Psoas muscle (tissue), 8 donors: ENCODE measurements around the gene CENPX. TPM values are rescaled to one million over a fixed set of nuclear protein-coding genes. Genes with fewer than 3 reads are reported as not detected.

Experiments
- ATAC-seq, 4 donors: fragments of 200-7000 bp; cut with Tn5 transposase; one replicate each; pipeline ENCODE4 v1.9.1; 2020; ENCODE audit warnings: moderate library complexity in 3 of 4, mild to moderate bottlenecking in 2 of 4
- DNase-seq, 2 donors: peaks; one replicate each; pipeline ENCODE4 v3.0.0-alpha.2; 2020
- H3K27ac ChIP-seq: fragments of 200-600 bp; one replicate; pipeline ENCODE4 v1.8.0; 2022
- H3K27me3 ChIP-seq, 3 donors: fragments of 200-600 bp in 1 of 3; one replicate each; pipeline versions ENCODE4 v1.6.1 to v1.8.0; 2013 to 2022; ENCODE audit warnings: low read length in 2 of 3, mild to moderate bottlenecking in 2 of 3, moderate library complexity in 1 of 3; ENCODE audit not compliant: insufficient read depth in 3 of 3
- H3K36me3 ChIP-seq, 2 donors: fragments of 200-600 bp in 1 of 2; one replicate each; pipeline versions ENCODE4 v1.6.1 to v1.8.0; 2013 to 2022; ENCODE audit warnings: low read depth in 1 of 2, mild to moderate bottlenecking in 1 of 2, moderate library complexity in 1 of 2; ENCODE audit not compliant: insufficient read depth in 1 of 2
- H3K4me1 ChIP-seq: fragments of 200-600 bp; one replicate; pipeline ENCODE4 v1.8.0; 2022
- H3K4me3 ChIP-seq: fragments of 200-600 bp; one replicate; pipeline ENCODE4 v1.8.0; 2022; ENCODE audit warnings: mild to moderate bottlenecking
- H3K9me3 ChIP-seq: fragments of 200-600 bp; one replicate; pipeline ENCODE4 v1.8.0; 2022
- WGBS, 3 donors: extraction: QIAGEN DNeasy Blood & Tissue Kit; methylation state at CpG; one replicate each; pipeline versions ENCODE4 v1.1.6 to v1.1.7; 2013; 5-methylcytosine and 5-hydroxymethylcytosine counted together
- intact Hi-C, 2 donors: fragments of 100-400 bp; cut with DNase I; formaldehyde crosslinking; loops; one replicate each; pipeline versions ENCODE4 v1.11.0 to v1.14.2; 2022
- polyA plus RNA-seq, 3 donors: library from polyadenylated mRNA; stranded (reverse); fragments of 200-250 nt; gene quantifications; one replicate each; pipeline ENCODE4 v1.2.3, GENCODE V29; 2013
- total RNA-seq, 4 donors: library from RNA; stranded (reverse); fragmentation: NEBNext Ultra II Directional in 2 of 4; extraction: Animal tissue kit (Norgen Biotek cat#: 25700) in 2 of 4; gene quantifications; one replicate each; pipeline versions ENCODE4 v1.2.1 to v1.2.4, GENCODE V29; 2021 to 2023
- TF ChIP-seq, protein P1 (sequence below): fragments of 200-600 bp; IDR thresholded peaks from one replicate; pipeline ENCODE4 v1.8.0; 2022; ENCODE audit warnings: antibody characterized with exemption
- donor health status: healthy with polysubstance abuse.
- donor health status: DM: no; HTN: no; CAD: no; lungs with moderate emphysema.
- donor health status: Bipolar disorder and iron deficiency.
- donor health status: healthy.
- donor health status: DM: yes; HTN: yes; CAD: no.
- donor health status: DM: no; HTN: no; CAD: no.
- donor health status: DM: no; HTN: no; CAD: no.
- donor health status: DM: yes; HTN: yes; CAD: no.

The CENPX gene
- total and polyA plus RNA-seq, 7 donors: 15.9 to 79.4 (median 24.6) TPM

- H3K27ac ChIP-seq: no peak overlapping the region
- peaks cover 26% of the 10 kb centered on the region for H3K4me1 ChIP-seq
- peak; percentile 11 to 44 for DNase-seq
- peak overlapping the region; percentile 84 for H3K4me3 ChIP-seq
- H3K27me3 ChIP-seq: no peaks in the 10 kb centered on the region
- peaks cover 0 to 64% of the 10 kb centered on the region in 2 donors for H3K36me3 ChIP-seq
- WGBS, 3 donors: 22 to 27% (median 23%) methylated on average over 13 to 19 of the region's 19 CpGs
- intact Hi-C loops: loop anchor here in 1 of 2 donors (1.0 kb wide), 1 partner anchor 13 kb away; the partner anchor contains the start of gene DUS1L
- ATAC-seq: no peak
- TF ChIP-seq, protein P1, sequence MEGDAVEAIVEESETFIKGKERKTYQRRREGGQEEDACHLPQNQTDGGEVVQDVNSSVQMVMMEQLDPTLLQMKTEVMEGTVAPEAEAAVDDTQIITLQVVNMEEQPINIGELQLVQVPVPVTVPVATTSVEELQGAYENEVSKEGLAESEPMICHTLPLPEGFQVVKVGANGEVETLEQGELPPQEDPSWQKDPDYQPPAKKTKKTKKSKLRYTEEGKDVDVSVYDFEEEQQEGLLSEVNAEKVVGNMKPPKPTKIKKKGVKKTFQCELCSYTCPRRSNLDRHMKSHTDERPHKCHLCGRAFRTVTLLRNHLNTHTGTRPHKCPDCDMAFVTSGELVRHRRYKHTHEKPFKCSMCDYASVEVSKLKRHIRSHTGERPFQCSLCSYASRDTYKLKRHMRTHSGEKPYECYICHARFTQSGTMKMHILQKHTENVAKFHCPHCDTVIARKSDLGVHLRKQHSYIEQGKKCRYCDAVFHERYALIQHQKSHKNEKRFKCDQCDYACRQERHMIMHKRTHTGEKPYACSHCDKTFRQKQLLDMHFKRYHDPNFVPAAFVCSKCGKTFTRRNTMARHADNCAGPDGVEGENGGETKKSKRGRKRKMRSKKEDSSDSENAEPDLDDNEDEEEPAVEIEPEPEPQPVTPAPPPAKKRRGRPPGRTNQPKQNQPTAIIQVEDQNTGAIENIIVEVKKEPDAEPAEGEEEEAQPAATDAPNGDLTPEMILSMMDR: no peak
- H3K9me3 ChIP-seq: no peaks in the 10 kb centered on the region
Observed at GRCh38 chr17:82052638-82053059, 30.0 kb upstream of the CENPX start.

DNA sequence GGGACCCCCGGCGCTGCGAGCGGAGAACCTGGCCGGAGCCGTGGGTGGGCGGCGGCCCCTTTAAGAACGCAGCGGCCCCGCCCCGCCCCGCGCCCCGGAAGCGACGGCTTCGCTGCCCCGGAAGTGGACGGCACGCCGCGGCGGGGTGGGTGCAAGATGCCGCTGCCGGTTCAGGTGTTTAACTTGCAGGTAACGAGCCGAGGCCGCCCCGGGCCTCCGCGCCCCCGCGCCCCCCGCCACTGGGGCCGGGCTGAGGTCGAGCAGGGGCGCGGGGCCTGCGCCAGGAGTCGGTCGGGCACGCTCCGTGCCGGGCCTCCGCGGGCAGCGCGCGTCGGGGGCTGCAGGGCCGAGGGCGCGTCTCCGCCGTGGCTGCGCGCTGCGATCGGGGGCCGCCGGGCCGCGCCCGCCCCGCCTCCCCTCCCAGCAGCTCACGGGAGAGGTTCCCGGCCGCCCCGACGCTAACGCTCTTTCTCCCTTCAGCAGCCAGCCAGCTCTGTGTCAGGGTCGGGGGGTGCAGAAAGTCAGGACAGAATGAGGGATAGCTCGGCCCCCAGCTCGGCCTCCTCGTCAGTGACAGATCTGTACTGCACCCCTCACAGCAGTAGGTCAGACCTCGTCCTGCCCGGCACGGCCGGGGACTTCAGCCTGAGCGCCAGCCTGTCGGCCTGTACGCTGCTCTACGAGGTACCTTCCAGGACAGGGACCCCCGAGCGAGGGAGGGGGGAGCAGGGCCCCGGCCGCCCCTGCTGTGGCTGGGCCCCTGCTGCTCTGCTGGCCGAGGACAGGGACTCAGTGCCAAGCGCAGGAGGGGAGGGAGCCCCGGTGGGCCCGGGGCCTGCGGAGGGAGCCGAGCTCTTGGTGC is 29.3 kb upstream of the CENPX start, which contains the start of the genes GPS1 and RFNG:
Gene GPS1 (plus strand): TSS at position 123 of the 862 bp plus-strand sequence. CDS start 34 bp downstream, at position 157.
Gene RFNG (minus strand): TSS at position 36 of the 862 bp plus-strand sequence. CDS start 45 bp downstream, outside the sequence.
- H3K4me1 ChIP-seq: peaks cover 26% of the 10 kb centered on the region
- intact Hi-C loops: no loop called here
- H3K9me3 ChIP-seq: no peaks in the 10 kb centered on the region
- DNase-seq (peak; percentile 83 to 88), ATAC-seq (peak; percentile 69 to 83 (median 76))
- peaks cover 0 to 64% of the 10 kb centered on the region in 2 donors for H3K36me3 ChIP-seq
- TF ChIP-seq, protein P1: no peak
- H3K4me3 ChIP-seq: peak within 1 kb of the TSS; percentile 84
- no peaks in the 10 kb centered on the region for H3K27me3 ChIP-seq
- H3K27ac ChIP-seq: peak within 1 kb of the TSS; percentile 67
- WGBS, 3 donors: 0 to 1% (median 0%) methylated on average over 52 to 94 of the region's 94 CpGs

- peaks cover 26% of the 10 kb centered on the region for H3K4me1 ChIP-seq
- peaks cover 0 to 61% of the 10 kb centered on the region in 2 donors for H3K36me3 ChIP-seq
- no peaks in the 10 kb centered on the region for H3K9me3 ChIP-seq
- H3K27ac ChIP-seq: peak overlapping the region; percentile 67
- DNase-seq (peak; percentile 21 to 51), ATAC-seq (peak; percentile 16 to 45 (median 29))
- WGBS, 3 donors: 10 to 21% (median 13%) methylated on average over 38 to 79 of the region's 79 CpGs
- TF ChIP-seq, protein P1: no peak
- no peaks in the 10 kb centered on the region for H3K27me3 ChIP-seq
- intact Hi-C loops: no loop called here
- H3K4me3 ChIP-seq: peak overlapping the region; percentile 84
Observed at GRCh38 chr17:82050761-82051641, 28.3 kb upstream of the CENPX start.

- WGBS, 3 donors: 74 to 81% (median 76%) methylated on average over 28 of the region's 28 CpGs
- ATAC-seq (no peak), DNase-seq (peak in 1 of 2 donors; percentile 57)
- Histone ChIP-seq H3K4me1 (peaks cover 26% of the 10 kb centered on the region), H3K27me3 (no peaks in the 10 kb centered on the region), H3K27ac (peak overlapping the region; percentile 67), H3K36me3 (peaks cover 0 to 54% of the 10 kb centered on the region in 2 donors), H3K4me3 (peak overlapping the region; percentile 84), H3K9me3 (no peaks in the 10 kb centered on the region)
- TF ChIP-seq, protein P1: no peak
- intact Hi-C loops: no loop called here
Observed at GRCh38 chr17:82050152-82050760, 27.6 kb upstream of the CENPX start.
